GM23248 (cell line): ENCODE data around the gene TULP3. TPM values are rescaled to one million over a fixed set of nuclear protein-coding genes. Genes with fewer than 3 reads are reported as not detected.

ENCODE experiments used
- DNase-seq: peaks from one replicate; pipeline ENCODE4 v3.0.0-alpha.2; 2015
- H2AFZ ChIP-seq: fragments of 200-600 bp; sonication (generic); 2 replicates; pipeline ENCODE4 v1.6.1; 2016; ENCODE audit warnings: antibody characterized with exemption
- H3F3A ChIP-seq: fragments of 200-600 bp; sonication (generic); 2 replicates; pipeline ENCODE4 v1.6.1; 2016; ENCODE audit warnings: mild to moderate bottlenecking, antibody characterized with exemption, mixed run types; ENCODE audit not compliant: insufficient read depth
- H3K27ac ChIP-seq: fragments of 200-600 bp; sonication (generic); 2 replicates; pipeline ENCODE4 v1.5.1; 2016; ENCODE audit warnings: mild to moderate bottlenecking
- H3K27me3 ChIP-seq: fragments of 200-600 bp; sonication (generic); replicated peaks from 2 replicates; pipeline ENCODE4 v1.6.1; 2016; ENCODE audit warnings: mild to moderate bottlenecking; ENCODE audit not compliant: insufficient read depth
- H3K36me3 ChIP-seq: fragments of 200-600 bp; sonication (generic); 2 replicates; pipeline ENCODE4 v1.6.1; 2016; ENCODE audit warnings: low read depth, mild to moderate bottlenecking
- H3K4me1 ChIP-seq: fragments of 200-600 bp; sonication (generic); 2 replicates; pipeline ENCODE4 v1.6.1; 2016; ENCODE audit warnings: mild to moderate bottlenecking; ENCODE audit not compliant: insufficient read depth
- H3K4me2 ChIP-seq: fragments of 200-600 bp; sonication (generic); one replicate; pipeline ENCODE4 v1.6.1; 2016; ENCODE audit warnings: mild to moderate bottlenecking; ENCODE audit not compliant: unreplicated experiment
- H3K4me3 ChIP-seq: fragments of 200-600 bp; sonication (generic); 2 replicates; pipeline ENCODE4 v1.5.1; 2016; ENCODE audit warnings: mild to moderate bottlenecking
- H3K79me2 ChIP-seq: fragments of 200-600 bp; sonication (generic); 2 replicates; pipeline ENCODE4 v1.6.1; 2016; ENCODE audit warnings: mild to moderate bottlenecking; ENCODE audit not compliant: insufficient read depth
- H3K9ac ChIP-seq: fragments of 200-600 bp; sonication (generic); 2 replicates; pipeline ENCODE4 v1.6.1; 2016; ENCODE audit warnings: mild to moderate bottlenecking
- H3K9me2 ChIP-seq: fragments of 200-600 bp; sonication (generic); 2 replicates; pipeline ENCODE4 v1.6.1; 2016; ENCODE audit warnings: mixed run types, mild to moderate bottlenecking, moderate library complexity; ENCODE audit not compliant: insufficient read depth
- H3K9me3 ChIP-seq: fragments of 200-600 bp; sonication (generic); one replicate; pipeline ENCODE4 v1.6.1; 2017; ENCODE audit warnings: low read depth
- H4K20me1 ChIP-seq: fragments of 200-600 bp; sonication (generic); 2 replicates; pipeline ENCODE4 v1.6.0; 2016; ENCODE audit not compliant: insufficient read depth
- EZH2 ChIP-seq: fragments of 200-600 bp; sonication (generic); IDR thresholded peaks from 2 replicates; pipeline ENCODE4 v1.6.1; 2018; ENCODE audit warnings: antibody characterized with exemption, mild to moderate bottlenecking; ENCODE audit not compliant: insufficient read depth, poor library complexity, severe bottlenecking
- EZH2phosphoT487 ChIP-seq: fragments of 200-600 bp; sonication (generic); IDR thresholded peaks from 2 replicates; pipeline ENCODE4 v1.6.1; 2018; ENCODE audit warnings: antibody characterized with exemption, moderate library complexity, mild to moderate bottlenecking, low read depth; ENCODE audit not compliant: insufficient read depth
- WGBS, 2 experiments: methylation state at CpG; one replicate each; pipeline ENCODE4 v1.1.6; 2015 to 2017; ENCODE audit warnings: low lambda C conversion rate in 2 of 2, low coverage in 1 of 2; ENCODE audit errors: missing lambda C conversion rate in 2 of 2; 5-methylcytosine and 5-hydroxymethylcytosine counted together
- in situ Hi-C: fragments of 300-500 bp; cut with MboI; formaldehyde crosslinking; loops from 2 replicates; pipeline ENCODE4 v1.15.0; 2020
- polyA plus RNA-seq: library from polyadenylated mRNA; unstranded; fragments of >200 nt; fragmentation: Nextera tagmentation; extraction: Ambion mirVana; gene quantifications from 2 replicates; pipeline ENCODE4 v1.2.1, GENCODE V29; 2016
- total RNA-seq: library from RNA; depleted of rRNA; stranded (reverse); fragments of >200 nt; shearing (Covaris generic); gene quantifications from 2 replicates; pipeline ENCODE4 v1.2.3, GENCODE V29; 2014

TULP3 gene
- total and polyA plus RNA-seq, 2 experiments from 2014 or later = 42.6 to 47.0 TPM

DNA sequence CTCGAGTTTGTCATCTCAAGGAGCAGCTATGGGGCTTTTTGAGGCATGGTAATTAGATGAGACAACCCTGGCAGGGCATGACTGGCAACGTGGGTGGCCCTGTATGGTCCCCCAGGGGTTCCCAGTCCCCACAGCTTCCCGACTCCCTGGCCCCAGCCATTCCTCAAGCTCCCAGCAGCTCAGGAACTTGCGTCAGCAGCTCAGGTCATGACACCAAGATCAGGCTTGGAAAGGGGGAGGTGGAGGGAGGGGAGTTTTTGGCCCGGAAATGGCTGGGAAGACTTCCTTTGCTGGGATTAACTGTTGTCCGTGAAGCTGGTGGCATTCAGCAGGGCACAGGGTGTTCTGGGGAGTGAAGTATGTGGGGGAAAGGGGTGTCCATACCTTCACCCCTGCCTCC, 45.4 kb upstream of the TULP3 start:
- peak; percentile 32 for DNase-seq
- H3K4me2 ChIP-seq = no peak overlapping the region
- no peaks in the 10 kb centered on the region for H3K9me2 ChIP-seq
- in situ Hi-C loops = no loop called here
- no peak overlapping the region for H3K27ac ChIP-seq
- no peaks in the 10 kb centered on the region for H3F3A ChIP-seq
- no peaks in the 10 kb centered on the region for H3K36me3 ChIP-seq
- no peaks in the 10 kb centered on the region for H3K79me2 ChIP-seq
- H3K9me3 ChIP-seq = no peaks in the 10 kb centered on the region
- H3K27me3 ChIP-seq = no peaks in the 10 kb centered on the region
- 24 to 33% methylated on average over 6 of the region's 6 CpGs for WGBS, 2 experiments
- no peaks in the 10 kb centered on the region for H4K20me1 ChIP-seq
- peak overlapping the region; percentile 51; the same call in 1 of the 2 replicates for H2AFZ ChIP-seq
- H3K4me1 ChIP-seq = no peaks in the 10 kb centered on the region
- TF ChIP-seq EZH2phosphoT487 = no peak
- no peak for TF ChIP-seq EZH2
- no peak overlapping the region for H3K4me3 ChIP-seq
- H3K9ac ChIP-seq = no peak overlapping the region

DNA sequence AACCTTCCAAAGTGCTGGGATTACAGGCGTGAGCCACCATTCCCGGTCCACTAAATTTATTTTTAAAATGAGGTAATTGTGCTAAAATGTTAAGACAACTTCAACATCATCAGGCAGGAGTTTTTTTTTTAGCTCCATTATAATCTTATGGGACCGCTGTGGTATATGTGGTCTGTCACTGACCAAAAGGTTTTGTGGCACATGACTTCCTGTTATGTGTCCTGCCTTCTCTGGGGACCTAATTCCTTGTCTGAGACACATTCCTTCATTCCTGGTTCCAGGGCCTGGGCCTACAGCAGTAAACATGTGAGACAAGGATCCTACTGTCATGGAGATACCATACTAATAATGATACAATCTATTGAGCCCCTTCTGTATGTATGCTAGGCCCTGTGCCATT, 38.8 kb upstream of the TULP3 start:
- Histone ChIP-seq H4K20me1 (no peaks in the 10 kb centered on the region), H3K9me3 (no peaks in the 10 kb centered on the region), H3K9ac (no peak overlapping the region), H3K4me3 (no peak overlapping the region), H3K9me2 (no peaks in the 10 kb centered on the region), H3K4me1 (no peaks in the 10 kb centered on the region), H3K4me2 (no peak overlapping the region), H3K36me3 (no peaks in the 10 kb centered on the region), H3K79me2 (no peaks in the 10 kb centered on the region), H3K27ac (no peak overlapping the region), H2AFZ (no peak overlapping the region), H3K27me3 (no peaks in the 10 kb centered on the region), H3F3A (no peaks in the 10 kb centered on the region)
- in situ Hi-C loops = no loop called here
- WGBS, 2 experiments = 92 to 93% methylated on average over 3 of the region's 3 CpGs
- no peak for DNase-seq
- TF ChIP-seq EZH2 (no peak), EZH2phosphoT487 (no peak)

DNA sequence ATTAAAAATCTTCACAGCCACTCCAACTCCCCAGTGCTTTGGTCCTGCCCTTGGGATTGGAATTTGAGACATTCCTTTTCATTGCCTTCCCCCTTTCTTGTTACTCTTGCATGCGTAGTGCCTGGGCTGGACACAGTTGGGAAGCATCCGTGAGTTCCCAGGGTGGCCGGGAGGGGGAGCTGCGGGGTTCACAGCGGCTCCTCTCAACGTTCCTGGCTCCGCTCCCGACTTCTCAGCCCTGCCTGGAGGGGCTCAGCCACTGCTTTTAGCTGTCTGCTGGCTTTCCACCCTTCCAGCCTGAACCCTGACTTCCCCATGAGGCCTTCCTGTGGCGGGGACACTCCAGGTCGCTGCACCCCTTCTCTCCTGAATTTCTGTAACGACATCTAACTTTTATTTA, 37.1 kb upstream of the TULP3 start:
- in situ Hi-C loops = no loop called here
- no peak overlapping the region for H3K4me2 ChIP-seq

DNA sequence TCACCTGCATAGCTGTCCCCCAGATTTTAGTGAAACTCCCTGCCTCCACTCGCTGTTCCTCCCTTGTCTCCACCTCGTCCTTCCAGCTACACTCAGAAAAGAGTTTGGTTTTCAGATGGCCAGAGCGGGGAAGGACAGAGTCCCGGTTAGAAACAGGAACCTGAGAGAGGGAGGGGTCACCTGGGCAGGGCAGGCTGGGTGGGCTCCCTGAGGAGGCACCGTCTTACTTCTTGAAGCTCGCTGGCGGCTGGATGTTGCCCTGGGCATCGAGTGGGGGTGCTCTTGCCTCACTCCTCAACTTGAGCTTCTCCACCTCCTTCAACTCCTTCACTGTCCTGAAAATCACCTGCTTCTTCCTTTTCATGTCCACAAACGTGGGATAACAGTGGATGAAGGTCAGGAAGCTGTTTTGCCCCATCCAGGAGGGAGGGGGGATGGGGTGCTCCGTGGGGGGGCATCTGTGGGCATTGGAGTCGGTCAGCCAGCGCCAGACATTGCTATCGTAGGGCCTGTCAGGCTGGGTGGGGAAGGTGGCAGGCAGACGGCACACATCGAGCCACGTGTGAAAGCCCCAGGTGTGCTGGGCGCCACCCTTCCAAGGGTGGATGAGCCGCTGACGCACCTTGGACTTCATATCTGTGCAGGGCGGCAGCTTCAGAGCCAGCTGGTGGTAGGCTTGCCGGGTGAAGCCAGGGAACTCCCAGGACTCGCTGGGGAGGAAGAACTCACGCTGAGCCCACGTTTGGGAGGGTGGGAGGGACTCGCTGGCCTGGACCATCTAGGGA, 35.8 kb upstream of the TULP3 start:
- in situ Hi-C loops = no loop called here
- 79 to 80% methylated on average over 21 to 25 of the region's 25 CpGs for WGBS, 2 experiments
- no peak overlapping the region for H3K4me2 ChIP-seq

More for the DNA sequence above, 37.1 kb upstream of the TULP3 start:
- no peaks in the 10 kb centered on the region for H3K4me1 ChIP-seq
- no peaks in the 10 kb centered on the region for H4K20me1 ChIP-seq
- H3K27me3 ChIP-seq = no peaks in the 10 kb centered on the region
- no peaks in the 10 kb centered on the region for H3K9me2 ChIP-seq
- WGBS, 2 experiments = 17 to 22% methylated on average over 11 of the region's 11 CpGs
- H3K36me3 ChIP-seq = no peaks in the 10 kb centered on the region
- no peaks in the 10 kb centered on the region for H3K9me3 ChIP-seq
- TF ChIP-seq EZH2phosphoT487 (no peak), EZH2 (no peak)
- no peak overlapping the region for H3K27ac ChIP-seq
- no peaks in the 10 kb centered on the region for H3K79me2 ChIP-seq
- no peak overlapping the region for H3K9ac ChIP-seq
- no peak overlapping the region for H2AFZ ChIP-seq
- no peak overlapping the region for H3K4me3 ChIP-seq
- peak; percentile 92 for DNase-seq
- no peaks in the 10 kb centered on the region for H3F3A ChIP-seq

More for the DNA sequence above, 35.8 kb upstream of the TULP3 start:
- no peaks in the 10 kb centered on the region for H3K9me2 ChIP-seq
- H3K9ac ChIP-seq = no peak overlapping the region
- H3K9me3 ChIP-seq = no peaks in the 10 kb centered on the region
- no peaks in the 10 kb centered on the region for H3K4me1 ChIP-seq
- no peaks in the 10 kb centered on the region for H3K36me3 ChIP-seq
- H3K4me3 ChIP-seq = no peak overlapping the region
- no peak for DNase-seq
- H3F3A ChIP-seq = no peaks in the 10 kb centered on the region
- no peaks in the 10 kb centered on the region for H4K20me1 ChIP-seq
- H3K27me3 ChIP-seq = no peaks in the 10 kb centered on the region
- H3K27ac ChIP-seq = no peak overlapping the region
- TF ChIP-seq EZH2phosphoT487 = no peak
- no peak for TF ChIP-seq EZH2
- no peak overlapping the region for H2AFZ ChIP-seq
- no peaks in the 10 kb centered on the region for H3K79me2 ChIP-seq
